Skeletal muscle satellite cell (primary cell): ENCODE results near the gene AGBL1.
"Not testable (repeated sequence)": the region's sequence is repeated elsewhere in the genome, so short reads cannot be mapped to it uniquely, and the experiment has no call there.

Experiments used
- H3K27me3 ChIP-seq: 2 replicates; pipeline ENCODE4 v1.7.0; 2013; ENCODE audit warnings: low read length; ENCODE audit not compliant: control insufficient read depth, insufficient read depth
- H3K36me3 ChIP-seq: 2 replicates; pipeline ENCODE4 v1.7.0; 2013; ENCODE audit warnings: mild to moderate bottlenecking, control low read depth, low read length; ENCODE audit not compliant: insufficient read depth
- H3K4me1 ChIP-seq: 2 replicates; pipeline ENCODE4 v1.7.0; 2013; ENCODE audit warnings: low read length; ENCODE audit not compliant: control insufficient read depth, insufficient read depth
- H3K4me2 ChIP-seq: 2 replicates; pipeline ENCODE4 v1.7.0; 2013; ENCODE audit warnings: mild to moderate bottlenecking, low read length
- H3K4me3 ChIP-seq: 2 replicates; pipeline ENCODE4 v1.7.0; 2013; ENCODE audit warnings: low read length
- H3K9ac ChIP-seq: 2 replicates; pipeline ENCODE4 v1.7.0; 2013; ENCODE audit warnings: mild to moderate bottlenecking, low read depth, low read length, moderate library complexity
- H3K9me3 ChIP-seq: replicated peaks from 2 replicates; pipeline ENCODE4 v1.7.0; 2013; ENCODE audit warnings: mild to moderate bottlenecking, control low read depth, low read length

Gene AGBL1

GRCh38 chr15:86876387-86876944 lies 796.8 kb downstream of the AGBL1 start:
- Histone ChIP-seq H3K27me3 (peaks cover 4% of the 10 kb centered on the region), H3K4me1 (no peaks in the 10 kb centered on the region), H3K9ac (no peak overlapping the region), H3K9me3 (no peaks in the 10 kb centered on the region), H3K4me2 (no peak overlapping the region), H3K4me3 (no peak overlapping the region), H3K36me3 (no peaks in the 10 kb centered on the region)

DNA sequence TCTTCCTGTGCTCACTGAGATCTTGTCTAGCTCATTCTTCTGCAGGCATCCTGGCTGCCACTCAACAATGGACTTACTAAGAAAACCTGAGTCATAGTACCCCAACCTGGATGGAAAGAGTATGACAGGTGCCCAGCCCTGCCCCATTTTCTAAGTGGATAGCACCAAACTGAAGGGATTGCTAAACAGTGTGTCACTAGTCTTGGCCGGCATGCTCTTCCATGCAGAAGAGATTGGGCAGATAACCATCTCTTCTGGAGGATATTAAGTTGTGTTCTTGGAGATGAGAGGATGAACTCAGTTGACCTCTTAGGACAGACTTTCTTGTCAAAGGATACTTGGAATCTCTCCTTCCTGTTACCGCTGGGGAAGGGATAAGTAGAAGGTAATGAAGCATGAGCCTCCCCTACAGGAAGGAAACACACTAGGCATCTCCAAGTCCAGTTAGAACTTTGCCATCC lies 797.5 kb downstream of the AGBL1 start:
- H3K27me3 ChIP-seq, result peaks cover 4% of the 10 kb centered on the region
- no peak overlapping the region for H3K4me2 ChIP-seq
- H3K4me1 ChIP-seq, result no peaks in the 10 kb centered on the region
- no peaks in the 10 kb centered on the region for H3K9me3 ChIP-seq
- H3K36me3 ChIP-seq, result no peaks in the 10 kb centered on the region
- H3K4me3 ChIP-seq, result no peak overlapping the region
- no peak overlapping the region for H3K9ac ChIP-seq

DNA sequence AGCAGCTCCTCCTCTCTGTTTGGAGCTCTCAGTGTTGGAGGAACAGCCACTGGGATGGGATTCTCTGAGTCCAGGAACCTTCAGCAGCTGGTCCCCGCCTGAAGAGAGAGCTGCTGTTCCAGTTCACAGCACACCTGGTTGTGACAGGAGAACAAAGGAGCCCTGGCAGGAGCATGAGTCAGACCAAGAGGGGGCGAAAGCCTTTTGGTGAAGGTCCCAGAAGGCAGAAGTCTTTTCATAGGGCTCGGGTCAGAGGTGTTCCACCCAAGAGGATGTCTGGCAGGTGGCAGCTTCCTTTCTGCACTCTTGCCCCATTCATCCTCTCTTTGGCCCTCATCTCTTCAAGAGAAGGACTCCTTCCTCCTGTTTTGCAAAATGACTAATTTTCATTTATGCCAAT lies 799.2 kb downstream of the AGBL1 start:
- H3K9me3 ChIP-seq, H3K27me3 ChIP-seq, H3K4me1 ChIP-seq, H3K4me3 ChIP-seq, H3K4me2 ChIP-seq, H3K36me3 ChIP-seq, H3K9ac ChIP-seq: not testable (repeated sequence)

- H3K4me1 ChIP-seq, result no peaks in the 10 kb centered on the region
- no peak overlapping the region for H3K4me2 ChIP-seq
- peaks cover 4% of the 10 kb centered on the region for H3K27me3 ChIP-seq
- no peak overlapping the region for H3K4me3 ChIP-seq
- no peak overlapping the region for H3K9ac ChIP-seq
- H3K36me3 ChIP-seq, result no peaks in the 10 kb centered on the region
- no peaks in the 10 kb centered on the region for H3K9me3 ChIP-seq
Observed at GRCh38 chr15:86879250-86880229, 799.9 kb downstream of the AGBL1 start.

- Histone ChIP-seq H3K4me3 (no peak overlapping the region), H3K9me3 (no peaks in the 10 kb centered on the region), H3K4me1 (no peaks in the 10 kb centered on the region), H3K9ac (no peak overlapping the region), H3K4me2 (no peak overlapping the region), H3K27me3 (peaks cover 4% of the 10 kb centered on the region), H3K36me3 (no peaks in the 10 kb centered on the region)
Observed at GRCh38 chr15:86885616-86886015, 805.9 kb downstream of the AGBL1 start.

DNA sequence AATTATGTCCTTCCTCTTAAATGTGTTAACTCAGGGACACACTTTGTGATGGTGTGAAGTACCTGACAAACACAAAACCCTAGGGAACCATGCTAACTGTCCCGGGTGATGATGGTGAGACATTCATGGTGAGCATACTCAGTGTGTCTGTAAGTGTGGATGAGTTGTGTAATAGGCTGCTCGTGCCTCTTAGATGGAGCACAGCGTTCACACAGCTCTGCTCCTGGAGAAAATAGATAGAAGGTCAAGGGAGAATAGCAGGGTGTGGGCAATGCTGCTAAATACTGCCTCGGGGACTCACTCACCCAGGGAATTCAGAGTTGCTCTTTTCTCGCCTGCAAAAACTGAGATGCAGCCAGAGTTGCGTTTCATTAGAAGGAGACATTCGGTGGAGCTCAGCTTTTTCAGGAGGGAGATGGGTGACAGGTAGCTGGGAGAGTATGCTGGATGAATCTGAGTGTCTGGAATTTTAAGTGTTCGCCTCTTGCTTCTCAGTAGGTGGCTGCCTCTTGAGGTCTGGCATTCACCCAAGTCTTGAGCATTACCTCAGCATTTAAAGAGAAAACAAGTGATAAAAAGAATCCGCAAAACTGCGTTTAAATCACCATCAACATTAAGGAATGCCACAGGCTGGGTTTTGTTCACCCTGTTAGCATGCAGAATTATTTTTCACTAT lies 813.2 kb downstream of the AGBL1 start:
- H3K4me2 ChIP-seq, result no peak overlapping the region
- H3K9ac ChIP-seq, result no peak overlapping the region
- H3K4me3 ChIP-seq, result no peak overlapping the region
- no peaks in the 10 kb centered on the region for H3K4me1 ChIP-seq
- peaks cover 9% of the 10 kb centered on the region for H3K27me3 ChIP-seq
- H3K9me3 ChIP-seq, result no peaks in the 10 kb centered on the region
- H3K36me3 ChIP-seq, result no peaks in the 10 kb centered on the region

DNA sequence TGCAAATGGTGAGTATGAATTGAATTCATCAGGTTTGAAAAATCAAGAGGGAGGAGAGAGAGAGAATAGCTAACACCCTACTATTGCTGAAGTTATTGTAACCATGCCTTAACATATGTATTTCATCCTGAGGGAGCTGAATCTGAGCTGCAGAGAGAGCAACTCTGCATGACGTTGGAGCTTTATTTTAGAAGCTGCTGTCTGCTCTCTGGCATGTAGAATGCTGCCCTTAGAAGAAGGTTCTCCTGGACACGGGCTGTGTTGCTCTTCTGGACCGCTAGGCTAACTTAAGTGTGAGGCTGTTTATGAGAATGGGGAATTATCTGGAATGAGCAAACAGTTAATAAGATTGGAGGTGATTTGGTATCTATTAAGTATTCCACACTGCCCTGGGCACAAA lies 814.6 kb downstream of the AGBL1 start:
- H3K4me2 ChIP-seq, result no peak overlapping the region
- no peak overlapping the region for H3K9ac ChIP-seq
- no peaks in the 10 kb centered on the region for H3K9me3 ChIP-seq
- peaks cover 5% of the 10 kb centered on the region for H3K27me3 ChIP-seq
- H3K4me3 ChIP-seq, result no peak overlapping the region
- H3K4me1 ChIP-seq, result no peaks in the 10 kb centered on the region
- H3K36me3 ChIP-seq, result no peaks in the 10 kb centered on the region

- H3K4me2 ChIP-seq, result no peak overlapping the region
- no peak overlapping the region for H3K9ac ChIP-seq
- H3K27me3 ChIP-seq, result no peaks in the 10 kb centered on the region
- H3K4me3 ChIP-seq, result no peak overlapping the region
- no peaks in the 10 kb centered on the region for H3K4me1 ChIP-seq
- no peaks in the 10 kb centered on the region for H3K9me3 ChIP-seq
- no peaks in the 10 kb centered on the region for H3K36me3 ChIP-seq
Observed at GRCh38 chr15:86903642-86904421, 824.2 kb downstream of the AGBL1 start.

- Histone ChIP-seq H3K9ac (no peak overlapping the region), H3K4me2 (no peak overlapping the region), H3K36me3 (no peaks in the 10 kb centered on the region), H3K9me3 (no peaks in the 10 kb centered on the region), H3K27me3 (no peaks in the 10 kb centered on the region), H3K4me1 (no peaks in the 10 kb centered on the region), H3K4me3 (no peak overlapping the region)
Observed at GRCh38 chr15:86905625-86906256, 826.1 kb downstream of the AGBL1 start.

GRCh38 chr15:86906376-86906775 lies 826.7 kb downstream of the AGBL1 start:
- no peaks in the 10 kb centered on the region for H3K36me3 ChIP-seq
- H3K9ac ChIP-seq, result no peak overlapping the region
- no peak overlapping the region for H3K4me3 ChIP-seq
- no peaks in the 10 kb centered on the region for H3K9me3 ChIP-seq
- no peak overlapping the region for H3K4me2 ChIP-seq
- no peaks in the 10 kb centered on the region for H3K4me1 ChIP-seq
- no peaks in the 10 kb centered on the region for H3K27me3 ChIP-seq

DNA sequence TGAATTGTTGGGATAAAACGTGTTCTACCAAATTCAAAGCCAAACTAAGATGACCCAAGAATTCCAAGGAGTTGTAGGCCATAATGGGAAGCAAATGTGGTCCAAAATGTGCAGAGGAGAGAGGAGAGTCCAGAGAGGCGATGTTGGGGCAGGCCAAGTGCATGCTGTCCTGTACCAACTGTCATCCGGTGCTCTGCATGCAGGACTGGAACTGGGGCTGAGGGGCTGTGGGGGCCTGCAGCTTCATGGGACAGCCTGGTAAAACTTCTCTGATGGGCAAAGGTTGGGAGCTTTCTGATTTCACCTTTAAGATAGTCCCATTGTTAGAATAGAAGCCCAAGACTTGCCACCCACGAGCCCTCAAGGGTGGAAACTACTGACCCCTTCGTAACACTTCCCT lies 831.4 kb downstream of the AGBL1 start:
- Histone ChIP-seq H3K9ac (no peak overlapping the region), H3K4me2 (no peak overlapping the region), H3K27me3 (peaks cover 2% of the 10 kb centered on the region), H3K4me1 (no peaks in the 10 kb centered on the region), H3K36me3 (no peaks in the 10 kb centered on the region), H3K9me3 (no peaks in the 10 kb centered on the region), H3K4me3 (no peak overlapping the region)
